H1 (cell line): ENCODE data around the gene CHST10. TPM values are rescaled to one million over a fixed set of nuclear protein-coding genes. Genes with fewer than 3 reads are reported as not detected.
A peak's percentile ranks its signal among the peaks of the same experiment; 100 is the strongest.

Source experiments
- CTCF ChIA-PET: fragments of 300-600 bp; sonication (Branson Sonifier 250); formaldehyde crosslinking; loops from one replicate; lab custom pipeline; 2021; ENCODE audit not compliant: partially characterized antibody; lab: Charles Lee
- POLR2A ChIA-PET: fragments of 300-600 bp; sonication (Branson Sonifier 250); formaldehyde crosslinking; loops from one replicate; lab custom pipeline; 2021; ENCODE audit warnings: inconsistent platforms; ENCODE audit not compliant: partially characterized antibody; lab: Charles Lee
- DNase-seq, 2 experiments: peaks; one replicate each; pipeline versions ENCODE4 v3.0.0 to v3.0.0-alpha.2; 2010 to 2022; ENCODE audit warnings: low spot score in 2 of 2, low read depth in 1 of 2, mixed read lengths in 1 of 2
- FAIRE-seq: peaks from 2 replicates; lab custom pipeline; 2011; peaks lifted over from hg19 to GRCh38; lab: Jason Lieb, UNC
- H2AFZ ChIP-seq: 2 replicates; pipeline ENCODE4 v1.8.1; 2012; ENCODE audit warnings: low read length, inconsistent platforms
- H2AK5ac ChIP-seq: 2 replicates; pipeline ENCODE4 v1.6.1; 2013; ENCODE audit warnings: low read depth, low read length
- H2BK120ac ChIP-seq: replicated peaks from 2 replicates; pipeline ENCODE3; 2013; ENCODE audit warnings: low read depth, low read length, inconsistent platforms
- H2BK12ac ChIP-seq: 2 replicates; pipeline ENCODE4 v1.6.1; 2013; ENCODE audit warnings: low read depth, low read length
- H2BK15ac ChIP-seq: 2 replicates; pipeline ENCODE4 v1.6.1; 2013; ENCODE audit warnings: low read length
- H2BK20ac ChIP-seq: 2 replicates; pipeline ENCODE4 v1.6.1; 2013; ENCODE audit warnings: low read length
- H2BK5ac ChIP-seq: 2 replicates; pipeline ENCODE4 v1.6.1; 2013; ENCODE audit warnings: low read depth, low read length
- H3K14ac ChIP-seq: 2 replicates; pipeline ENCODE4 v1.6.1; 2013; ENCODE audit warnings: inconsistent platforms; ENCODE audit not compliant: insufficient read length
- H3K18ac ChIP-seq: 2 replicates; pipeline ENCODE4 v1.6.1; 2013; ENCODE audit warnings: low read length; ENCODE audit errors: extremely low read depth
- H3K23ac ChIP-seq: 2 replicates; pipeline ENCODE4 v1.6.1; 2013; ENCODE audit warnings: inconsistent platforms; ENCODE audit not compliant: insufficient read length
- H3K23me2 ChIP-seq: 2 replicates; pipeline ENCODE4 v1.6.1; 2013; ENCODE audit warnings: low read depth, low read length
- H3K27ac ChIP-seq: 2 replicates; pipeline ENCODE4 v1.6.1; 2011; ENCODE audit warnings: low read depth, low read length, inconsistent platforms
- H3K27me3 ChIP-seq, 4 experiments: replicated peaks in 1 of 4; 1 replicate in 1 of 4; 2 replicates in 3 of 4; pipeline versions ENCODE4 v1.6.1 to v1.8.1; 2011 to 2013; ENCODE audit warnings: low read length in 3 of 4, mild to moderate bottlenecking in 3 of 4, inconsistent platforms in 2 of 4, mixed read lengths in 2 of 4, moderate library complexity in 1 of 4; ENCODE audit not compliant: control insufficient read depth in 3 of 4, insufficient read depth in 3 of 4; ENCODE audit errors: extremely low read depth in 1 of 4
- H3K36me3 ChIP-seq, 4 experiments: 2 replicates each; pipeline versions ENCODE4 v1.6.1 to v1.8.1; 2011 to 2013; ENCODE audit warnings: mild to moderate bottlenecking in 4 of 4, low read length in 3 of 4, moderate library complexity in 2 of 4, control low read depth in 1 of 4, inconsistent platforms in 1 of 4; ENCODE audit not compliant: insufficient read depth in 4 of 4, control insufficient read depth in 2 of 4
- H3K4ac ChIP-seq: replicated peaks from 2 replicates; pipeline ENCODE3; 2013; ENCODE audit warnings: low read length, low read depth, mixed read lengths, inconsistent platforms; ENCODE audit not compliant: insufficient read length
- H3K4me1 ChIP-seq, 4 experiments: replicated peaks in 1 of 4; 1 replicate in 1 of 4; 2 replicates in 3 of 4; pipeline versions ENCODE4 v1.6.1 to v1.8.1; 2011 to 2013; ENCODE audit warnings: low read length in 3 of 4, inconsistent platforms in 2 of 4, mixed read lengths in 1 of 4; ENCODE audit not compliant: insufficient read depth in 4 of 4, control insufficient read depth in 3 of 4
- H3K4me2 ChIP-seq, 2 experiments: 2 replicates each; pipeline versions ENCODE4 v1.6.1 to v1.8.1; 2011 to 2013; ENCODE audit warnings: low read depth in 2 of 2, low read length in 2 of 2, control low read depth in 1 of 2, inconsistent platforms in 1 of 2, mild to moderate bottlenecking in 1 of 2; ENCODE audit not compliant: insufficient read depth in 1 of 2
- H3K4me3 ChIP-seq, 4 experiments: fragments of 200-600, 300-600 bp in 1 of 4; sonication (generic), shearing (Covaris generic), sonication (Bioruptor Twin) in 1 of 4; 2 replicates each; pipeline versions ENCODE4 v1.5.1 to v1.8.1; 2011 to 2016; ENCODE audit warnings: low read length in 4 of 4, low read depth in 3 of 4, control low read depth in 2 of 4, inconsistent platforms in 2 of 4, mild to moderate bottlenecking in 2 of 4, mixed read lengths in 1 of 4, moderate library complexity in 1 of 4; ENCODE audit not compliant: insufficient read depth in 2 of 4; ENCODE audit errors: extremely low read depth in 1 of 4
- H3K56ac ChIP-seq: replicated peaks from 2 replicates; pipeline ENCODE3; 2013; ENCODE audit warnings: low read depth, mild to moderate bottlenecking, mixed read lengths, low read length, inconsistent platforms; ENCODE audit not compliant: insufficient read length
- H3K79me1 ChIP-seq: 2 replicates; pipeline ENCODE4 v1.6.1; 2013; ENCODE audit warnings: low read depth, low read length, control low read depth
- H3K79me2 ChIP-seq, 2 experiments: 2 replicates each; pipeline versions ENCODE4 v1.6.1 to v1.8.1; 2012 to 2013; ENCODE audit warnings: low read length in 2 of 2, mild to moderate bottlenecking in 2 of 2, inconsistent platforms in 1 of 2; ENCODE audit not compliant: insufficient read depth in 2 of 2, control insufficient read depth in 1 of 2
- H3K9ac ChIP-seq, 4 experiments: replicated peaks in 1 of 4; 1 replicate in 1 of 4; 2 replicates in 3 of 4; pipeline versions ENCODE4 v1.6.1 to v1.8.1; 2011 to 2013; ENCODE audit warnings: low read depth in 3 of 4, low read length in 3 of 4, control low read depth in 2 of 4, mild to moderate bottlenecking in 2 of 4, moderate library complexity in 2 of 4, inconsistent platforms in 1 of 4; ENCODE audit errors: extremely low read depth in 1 of 4
- H3K9me3 ChIP-seq, 2 experiments: 2 replicates each; pipeline versions ENCODE4 v1.6.1 to v1.8.1; 2012 to 2013; ENCODE audit warnings: mild to moderate bottlenecking in 2 of 2, moderate library complexity in 2 of 2, control low read depth in 1 of 2, inconsistent platforms in 1 of 2, low read depth in 1 of 2, low read length in 1 of 2, mixed read lengths in 1 of 2; ENCODE audit not compliant: insufficient read depth in 2 of 2
- H4K20me1 ChIP-seq, 2 experiments: replicated peaks in 1 of 2; 2 replicates each; pipeline versions ENCODE3 to v1.8.1; 2011 to 2013; ENCODE audit warnings: inconsistent platforms in 2 of 2, low read length in 2 of 2, mild to moderate bottlenecking in 1 of 2; ENCODE audit not compliant: insufficient read depth in 2 of 2, control insufficient read depth in 1 of 2
- H4K5ac ChIP-seq: 2 replicates; pipeline ENCODE4 v1.6.1; 2013; ENCODE audit warnings: low read length, low read depth, mixed read lengths, inconsistent platforms; ENCODE audit not compliant: insufficient read length
- H4K8ac ChIP-seq: 2 replicates; pipeline ENCODE4 v1.8.0; 2013; ENCODE audit warnings: mild to moderate bottlenecking, moderate library complexity, low read length, inconsistent platforms; ENCODE audit not compliant: insufficient read depth; ENCODE audit errors: extremely low read depth
- H4K91ac ChIP-seq: replicated peaks from 2 replicates; pipeline ENCODE3; 2013; ENCODE audit warnings: low read length, mixed read lengths, inconsistent platforms; ENCODE audit not compliant: insufficient read length
- BCL11A ChIP-seq, 2 experiments: IDR thresholded peaks; one replicate each; pipeline ENCODE4 v1.6.1; 2011; ENCODE audit warnings: low read depth in 2 of 2, low read length in 2 of 2, mild to moderate bottlenecking in 2 of 2
- CHD2 ChIP-seq: IDR thresholded peaks from 2 replicates; pipeline ENCODE4 v1.6.1; 2012; ENCODE audit warnings: low read length, improper control_type of control experiment
- CREB1 ChIP-seq: IDR thresholded peaks from 2 replicates; pipeline ENCODE4 v1.6.1; 2012; ENCODE audit warnings: inconsistent platforms
- E2F6 ChIP-seq: IDR thresholded peaks from 2 replicates; pipeline ENCODE4 v1.6.1; 2012; ENCODE audit warnings: inconsistent platforms
- HDAC6 ChIP-seq: IDR thresholded peaks from one replicate; pipeline ENCODE4 v1.7.1; 2012; ENCODE audit warnings: low read depth, mild to moderate bottlenecking, inconsistent platforms, low read length, moderate library complexity
- JUND ChIP-seq: IDR thresholded peaks from 2 replicates; pipeline ENCODE4 v1.6.1; 2011; ENCODE audit warnings: mild to moderate bottlenecking, improper control_type of control experiment, low read length
- KDM4A ChIP-seq: IDR thresholded peaks from one replicate; pipeline ENCODE4 v1.7.1; 2012; ENCODE audit warnings: low read depth, mild to moderate bottlenecking, moderate library complexity, low read length, inconsistent platforms; ENCODE audit not compliant: severe bottlenecking
- MAX ChIP-seq: IDR thresholded peaks from 2 replicates; pipeline ENCODE4 v1.6.1; 2012; ENCODE audit warnings: inconsistent platforms
- NRF1 ChIP-seq: IDR thresholded peaks from 2 replicates; pipeline ENCODE4 v1.6.1; 2011; ENCODE audit warnings: mild to moderate bottlenecking, low read depth, low read length, improper control_type of control experiment
- POLR2AphosphoS5 ChIP-seq: IDR thresholded peaks from 2 replicates; pipeline ENCODE4 v1.6.1; 2011; ENCODE audit warnings: low read depth, low read length
- POU5F1 ChIP-seq: IDR thresholded peaks from 2 replicates; pipeline ENCODE4 v1.6.1; 2011; ENCODE audit warnings: low read depth, mild to moderate bottlenecking, low read length, moderate library complexity
- SIN3A ChIP-seq, 2 experiments: IDR thresholded peaks in 1 of 2; conservative IDR thresholded peaks in 1 of 2; 2 replicates each; pipeline ENCODE4 v1.6.1; 2011 to 2012; ENCODE audit warnings: low read length in 2 of 2, improper control_type of control experiment in 1 of 2, low read depth in 1 of 2, mild to moderate bottlenecking in 1 of 2
- SIRT6 ChIP-seq: IDR thresholded peaks from one replicate; pipeline ENCODE4 v1.7.1; 2012; ENCODE audit warnings: low read length, inconsistent platforms
- WGBS, 2 experiments: shearing (Covaris generic) in 1 of 2; methylation state at CpG; one replicate each; pipeline versions ENCODE4 v1.1.6 to v1.1.7; 2013 to 2015; ENCODE audit warnings: low lambda C conversion rate in 2 of 2, mixed read lengths in 2 of 2, inconsistent platforms in 1 of 2, low coverage in 1 of 2, missing lambda C conversion rate in 1 of 2; ENCODE audit not compliant: insufficient replicate concordance in 2 of 2, insufficient coverage in 1 of 2, insufficient read length in 1 of 2; ENCODE audit errors: extremely low coverage in 1 of 2, missing lambda C conversion rate in 1 of 2; 5-methylcytosine and 5-hydroxymethylcytosine counted together
- polyA plus RNA-seq, 7 experiments: library from polyadenylated mRNA; depleted of rRNA in 3 of 7; stranded (reverse) in 5 of 7; unstranded in 2 of 7; fragments of >200 nt in 5 of 7; fragments of 200-250 nt in 2 of 7; gene quantifications; 1 replicate in 5 of 7; 2 replicates in 1 of 7; 4 replicates in 1 of 7; pipeline versions ENCODE4 v1.2.1 to v1.2.3, GENCODE V29; 2011 to 2013; ENCODE audit warnings: missing spikeins in 2 of 7, mixed read lengths in 2 of 7
- total RNA-seq: library from RNA; stranded (reverse); fragmentation: NEBNext Ultra II Directional; extraction: Animal tissue kit (Norgen Biotek cat#: 25700); gene quantifications from 2 replicates; pipeline ENCODE4 v1.2.1, GENCODE V29; 2021

CHST10 gene
- total and polyA plus RNA-seq, 2 of the 8 experiments (the other 6 are each of a cell fraction or from before 2014, with no cell fraction given), result 27.3 to 29.1 TPM

- Histone ChIP-seq H3K4ac (no peak overlapping the region), H2AFZ (no peak overlapping the region), H3K23me2 (no peaks in the 10 kb centered on the region), H3K18ac (no peak overlapping the region), H3K9ac (no peak overlapping the region), H3K36me3 (peaks cover 7 to 23% (median 11%) of the 10 kb centered on the region in 4 experiments; a peak in 7 of 8 replicates), H3K56ac (no peak overlapping the region), H3K9me3 (no peaks in the 10 kb centered on the region), H3K27ac (no peak overlapping the region), H4K5ac (no peak overlapping the region), H3K79me2 (peaks cover 5 to 49% of the 10 kb centered on the region in 2 experiments; a peak in 3 of 4 replicates), H4K20me1 (no peaks in the 10 kb centered on the region), H2BK12ac (no peak overlapping the region), H2BK120ac (no peak overlapping the region), H3K4me1 (peaks cover 23 to 50% (median 38%) of the 10 kb centered on the region in 4 experiments), H4K91ac (no peak overlapping the region), H4K8ac (no peak overlapping the region), H2BK20ac (no peak overlapping the region), H3K27me3 (no peaks in the 10 kb centered on the region), H2BK5ac (peak overlapping the region; percentile 30; the same call in 1 of the 2 replicates), H3K4me2 (no peak overlapping the region), H3K14ac (no peak overlapping the region), H3K79me1 (peaks cover 3% of the 10 kb centered on the region), H3K23ac (no peak overlapping the region), H3K4me3 (no peak overlapping the region), H2AK5ac (no peak overlapping the region), H2BK15ac (no peak overlapping the region; the same call in 1 of the 2 replicates)
- POLR2A ChIA-PET, result interaction anchor here (0.5 to 1.0 kb wide), 2 partner anchors 11 to 564 kb away, joined by 3 to 5 read pairs; no protein-coding TSS in a partner anchor
- CTCF ChIA-PET, result interaction anchor here (0.7 to 9.7 kb wide), 5 partner anchors 10 to 151 kb away, joined by 3 to 38 read pairs (median 7); no protein-coding TSS in a partner anchor
- no peak for DNase-seq
- no peak for FAIRE-seq
- 88% methylated on average over 5 of the region's 5 CpGs; no CpG with 5 or more reads in 1 of the 2 experiments for WGBS, 2 experiments
- no peak for TF ChIP-seq CHD2
- no peak for TF ChIP-seq BCL11A (IDR thresholded peaks at IDR 0.05; ENCODE audit: low read depth in 2 of 2, low read length in 2 of 2)
- TF ChIP-seq SIN3A (conservative IDR thresholded peaks at IDR 0.05 in 1 of 2, IDR thresholded peaks at IDR 0.05 in 1 of 2; ENCODE audit: low read depth in 1 of 2, low read length in 2 of 2), result no peak
- TF ChIP-seq NRF1, result no peak
- no peak for TF ChIP-seq SIRT6
- no peak for TF ChIP-seq CREB1
- TF ChIP-seq POU5F1, result no peak
- no peak for TF ChIP-seq E2F6
- TF ChIP-seq KDM4A, result no peak
- TF ChIP-seq JUND, result no peak
- TF ChIP-seq MAX, result no peak
- TF ChIP-seq POLR2AphosphoS5, result no peak
- TF ChIP-seq HDAC6, result no peak
These were observed 8.0 kb downstream of the CHST10 start for GRCh38 chr2:100409461-100409860.
